HuH-7 (cell line): ENCODE measurements around the gene BEGAIN.

Experiments
- DNase-seq: peaks from one replicate; pipeline ENCODE4 v3.0.0; 2011; ENCODE audit warnings: low spot score

Gene BEGAIN

GRCh38 chr14:100587086-100587762 is at the start of gene BEGAIN:
TSS of gene BEGAIN (minus strand) at chr14:100587417. CDS start at chr14:100587290, 127 bp downstream.
- DNase-seq = no peak

GRCh38 chr14:100636559-100636958 is 49.3 kb upstream of the BEGAIN start:
- no peak for DNase-seq

GRCh38 chr14:100634026-100634425 is 46.8 kb upstream of the BEGAIN start:
- no peak for DNase-seq

GRCh38 chr14:100633406-100633805 is 46.2 kb upstream of the BEGAIN start:
- DNase-seq = no peak

GRCh38 chr14:100629696-100630095 is 42.5 kb upstream of the BEGAIN start:
- no peak for DNase-seq

GRCh38 chr14:100629098-100629497 is 41.9 kb upstream of the BEGAIN start:
- DNase-seq = no peak

- DNase-seq = no peak
Observed at GRCh38 chr14:100628225-100628624, 41.0 kb upstream of the BEGAIN start.

- no peak for DNase-seq
Observed at GRCh38 chr14:100626614-100627013, 39.4 kb upstream of the BEGAIN start.

- no peak for DNase-seq
Observed at GRCh38 chr14:100623961-100624360, 36.7 kb upstream of the BEGAIN start.

- no peak for DNase-seq
Observed at GRCh38 chr14:100623557-100623956, 36.3 kb upstream of the BEGAIN start.

GRCh38 chr14:100622708-100623485 is 35.7 kb upstream of the BEGAIN start:
- no peak for DNase-seq

- no peak for DNase-seq
Observed at GRCh38 chr14:100622224-100622623, 35.0 kb upstream of the BEGAIN start.

- DNase-seq = no peak
Observed at GRCh38 chr14:100621806-100622205, 34.6 kb upstream of the BEGAIN start.

- no peak for DNase-seq
Observed at GRCh38 chr14:100620255-100621100, 33.3 kb upstream of the BEGAIN start.

GRCh38 chr14:100619396-100620254 is 32.4 kb upstream of the BEGAIN start:
- no peak for DNase-seq

GRCh38 chr14:100618763-100619320 is 31.6 kb upstream of the BEGAIN start:
- DNase-seq = no peak

GRCh38 chr14:100618318-100618693 is 31.1 kb upstream of the BEGAIN start:
- no peak for DNase-seq

- DNase-seq = no peak
Observed at GRCh38 chr14:100617410-100618317, 30.4 kb upstream of the BEGAIN start.

GRCh38 chr14:100616854-100617409 is 29.7 kb upstream of the BEGAIN start:
- no peak for DNase-seq
